HG03066 (cell line): Measurements from ENCODE around the gene ASH1L.
"Not testable (repeated sequence)": the region's sequence is repeated elsewhere in the genome, so short reads cannot be mapped to it uniquely, and the experiment has no call there.

Source experiments
- ATAC-seq: cut with Tn5 transposase; IDR thresholded peaks from one replicate; pipeline ENCODE4 v1.9.1; 2021; ENCODE audit warnings: low read depth; ENCODE audit not compliant: unreplicated experiment

The ASH1L gene

DNA sequence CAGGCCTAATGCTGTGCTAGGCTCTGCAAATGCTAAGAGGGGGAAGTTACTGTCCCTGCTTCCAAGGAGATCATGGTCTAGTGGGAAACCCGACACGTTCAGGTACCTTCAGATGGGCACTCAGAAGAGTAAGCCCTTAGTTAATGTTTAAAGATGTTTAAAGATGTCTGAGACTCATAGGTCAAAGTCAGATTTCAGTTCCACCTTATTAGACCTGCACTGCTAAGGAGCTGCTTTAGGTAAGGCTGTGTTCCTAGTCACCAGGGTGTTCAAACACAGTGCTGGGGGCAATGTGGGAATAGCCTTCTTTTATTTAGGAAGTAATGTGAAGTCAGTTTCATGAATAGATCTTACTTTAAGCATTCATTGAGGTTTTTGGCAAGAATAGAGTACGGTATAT is 245.7 kb downstream of the ASH1L start:
- no peak for ATAC-seq

DNA sequence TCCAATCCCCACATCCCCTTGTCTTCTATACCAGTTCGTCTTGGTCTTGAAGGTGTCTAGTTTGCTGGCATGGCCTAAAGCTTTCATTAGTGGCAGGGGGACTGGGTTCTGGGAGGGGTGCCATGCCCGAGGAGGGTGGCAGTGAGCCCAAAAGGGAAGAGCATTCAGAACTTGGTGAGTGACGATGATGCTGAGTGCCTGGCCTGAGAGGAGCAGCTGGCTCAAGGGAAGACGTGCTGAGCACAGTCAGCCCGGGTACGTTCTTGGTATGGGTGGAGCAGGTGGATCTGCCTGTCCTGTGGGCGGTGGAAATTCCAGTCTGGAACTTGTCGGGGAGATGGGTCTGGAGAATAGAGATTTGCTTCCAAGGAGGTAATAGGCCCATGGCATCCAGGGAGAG is 249.3 kb downstream of the ASH1L start:
- ATAC-seq: no peak

DNA sequence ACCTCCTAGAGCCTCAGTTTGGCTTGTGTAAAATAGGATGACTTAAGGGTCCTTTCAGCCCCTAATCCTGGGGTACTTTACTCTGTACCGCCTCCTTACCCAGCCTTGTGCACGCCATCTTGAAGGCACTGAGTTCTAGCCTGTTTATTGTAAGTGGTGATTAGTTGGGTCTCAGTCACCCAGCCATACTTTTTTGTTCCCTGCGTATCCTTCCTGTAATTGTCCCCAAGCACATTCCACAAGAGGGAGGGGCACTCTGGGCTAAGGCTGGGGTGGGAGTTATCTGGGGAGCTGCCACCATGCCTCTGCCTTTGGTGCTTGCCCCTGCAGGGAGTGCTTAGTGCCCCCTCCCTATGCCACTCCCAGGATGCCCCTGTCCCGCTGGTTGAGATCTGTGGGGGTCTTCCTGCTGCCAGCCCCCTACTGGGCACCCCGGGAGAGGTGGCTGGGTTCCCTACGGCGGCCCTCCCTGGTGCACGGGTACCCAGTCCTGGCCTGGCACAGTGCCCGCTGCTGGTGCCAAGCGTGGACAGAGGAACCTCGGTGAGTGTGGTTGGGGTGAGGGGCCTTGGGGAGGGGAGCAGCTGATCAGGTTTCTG is 253.1 kb downstream of the ASH1L start:
- no peak for ATAC-seq

DNA sequence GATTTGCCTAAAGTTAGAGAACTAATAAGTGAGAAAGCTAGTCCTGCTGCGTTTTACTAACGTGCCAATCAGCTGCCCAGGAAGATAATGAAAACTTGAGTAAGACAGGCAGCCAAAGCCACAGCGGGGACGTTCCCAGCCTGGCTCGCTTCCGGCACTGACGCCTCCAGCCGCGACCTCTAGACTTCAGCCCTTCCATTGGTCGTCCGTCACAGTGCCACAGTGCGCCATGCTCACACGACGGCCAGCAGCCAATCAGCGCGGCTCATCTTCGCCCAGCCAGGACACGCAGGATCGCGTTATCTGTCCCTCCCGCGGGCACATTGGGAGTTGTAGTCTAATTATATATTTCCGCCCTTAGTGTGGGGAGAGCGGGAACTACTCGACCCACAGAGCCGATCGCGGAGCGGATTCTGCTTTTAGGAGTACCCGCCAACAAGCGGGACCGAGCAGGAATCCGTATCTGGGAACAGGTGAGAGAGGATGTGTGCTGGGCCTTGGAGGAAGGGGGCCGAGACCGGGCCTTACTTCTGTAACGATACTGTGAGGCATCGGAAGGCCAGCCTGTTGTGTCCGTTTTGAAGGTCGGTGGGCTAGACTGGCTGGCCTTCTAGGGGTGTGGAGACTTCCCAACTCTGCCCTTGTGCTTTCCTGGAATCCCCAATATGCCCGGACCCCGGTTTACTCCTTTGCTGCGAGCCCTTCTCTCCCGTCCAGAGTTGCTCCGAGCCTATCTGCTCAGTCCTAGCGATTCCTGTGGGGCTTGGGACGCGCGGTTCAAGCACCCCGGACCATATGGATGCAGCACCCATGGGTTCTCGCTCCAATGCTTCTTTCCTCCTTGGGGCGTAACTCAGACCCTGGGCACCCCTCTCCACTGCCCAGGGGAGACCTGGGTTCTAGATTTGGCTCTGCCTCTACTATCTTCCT is 253.8 kb downstream of the ASH1L start, which contains the start of gene FDPS:
FDPS (plus strand) TSS at position 374 of the 930 bp plus-strand sequence. CDS start 924 bp downstream, outside the sequence.
- peak; percentile 91 for ATAC-seq

DNA sequence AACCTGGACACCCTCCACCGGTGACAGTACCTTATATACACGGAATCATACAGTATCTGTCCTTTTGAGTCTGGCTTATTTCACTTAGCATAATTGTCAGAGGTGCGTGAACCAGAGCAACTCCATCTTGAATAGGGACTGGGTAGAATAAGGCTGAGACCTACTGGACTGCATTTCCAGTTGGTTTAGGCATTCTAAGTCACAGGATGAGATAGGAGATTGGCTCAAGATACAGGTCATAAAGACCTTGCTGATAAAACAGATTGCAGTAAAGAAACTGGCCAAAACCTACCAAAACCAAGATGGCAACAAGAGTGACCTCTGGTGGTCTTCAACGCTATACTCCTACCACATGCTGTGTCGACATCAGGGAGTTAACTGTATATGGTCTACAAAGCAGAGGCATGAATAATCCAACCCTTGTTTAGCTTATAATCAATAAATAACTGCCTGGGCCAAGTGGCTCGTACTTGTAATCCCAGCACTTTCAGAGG is 255.3 kb downstream of the ASH1L start:
- ATAC-seq: no peak

DNA sequence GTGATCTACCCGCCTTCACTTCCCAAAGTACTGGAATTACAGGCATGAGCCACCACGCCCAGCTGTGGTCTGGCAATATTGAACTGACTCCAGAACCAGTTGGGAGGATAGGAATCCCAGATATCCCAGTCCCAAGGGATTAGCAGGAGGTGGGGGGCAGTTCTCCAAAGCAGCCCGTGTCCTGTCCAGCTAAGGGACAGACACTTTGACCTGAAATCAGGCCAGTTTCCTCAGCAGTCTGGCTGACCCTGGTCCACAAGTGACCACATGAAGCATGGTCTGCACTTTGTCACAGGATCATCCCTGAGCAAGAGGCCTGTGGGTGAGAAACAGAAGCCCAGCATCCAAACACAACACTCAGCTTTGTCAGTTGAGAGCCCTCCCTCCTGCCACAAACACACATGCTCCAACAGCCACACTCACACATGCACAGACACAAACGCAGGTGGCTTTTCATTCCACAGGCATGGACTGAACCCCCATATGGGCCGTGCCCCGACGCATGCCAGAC is 256.7 kb downstream of the ASH1L start:
- no peak for ATAC-seq

DNA sequence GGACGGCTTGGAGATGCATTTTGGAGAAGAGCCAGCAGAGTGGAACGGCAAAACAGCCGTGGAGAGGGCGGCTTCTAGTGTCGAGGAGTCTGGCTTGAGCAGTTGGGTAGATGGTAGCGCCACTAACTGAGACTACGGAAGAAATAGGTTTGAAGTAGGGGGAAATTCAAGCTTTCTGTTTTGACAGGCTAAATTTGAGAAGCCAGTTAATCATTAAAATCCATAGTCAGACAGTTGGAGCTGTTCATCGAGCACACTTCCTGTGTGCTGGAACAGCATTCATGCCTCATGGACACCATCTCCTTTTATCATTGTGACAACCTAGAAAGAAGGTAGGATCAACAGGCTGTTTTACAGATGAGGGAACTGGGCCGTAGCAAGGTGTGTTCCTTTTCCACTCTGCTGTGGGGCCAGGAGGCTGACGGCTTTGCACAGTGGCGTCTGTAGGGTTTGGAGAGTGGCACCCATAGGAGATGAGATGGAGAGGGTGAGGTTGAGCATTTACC is 258.0 kb downstream of the ASH1L start:
- no peak for ATAC-seq

DNA sequence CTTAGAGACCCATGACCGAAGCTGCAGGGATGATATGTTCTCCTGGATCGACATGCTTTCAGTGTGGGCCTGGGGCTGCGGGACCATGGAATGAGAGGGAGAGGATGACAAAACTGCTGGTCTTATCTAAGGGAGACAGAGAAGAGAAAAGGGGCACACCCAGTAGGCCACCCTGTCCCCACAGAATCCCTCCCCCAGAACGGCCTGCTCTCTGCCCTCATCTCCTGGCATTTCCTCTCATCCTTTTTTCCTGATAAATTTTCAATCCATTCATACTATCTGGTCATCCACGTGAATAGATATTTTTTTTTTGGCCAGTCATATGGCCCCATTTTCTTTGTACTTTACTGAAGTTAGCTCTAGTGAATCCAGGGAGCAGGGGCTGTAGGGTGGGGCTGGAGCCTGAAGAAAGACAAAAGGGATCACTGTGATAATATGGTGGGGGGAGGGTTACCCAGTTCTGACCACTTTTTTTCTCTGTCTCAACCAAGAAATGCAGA is 261.2 kb downstream of the ASH1L start, which contains the start of gene PKLR:
PKLR (minus strand) TSS at position 97 of the 500 bp plus-strand sequence; CDS start at position 54, 43 bp downstream.
- ATAC-seq: no peak

DNA sequence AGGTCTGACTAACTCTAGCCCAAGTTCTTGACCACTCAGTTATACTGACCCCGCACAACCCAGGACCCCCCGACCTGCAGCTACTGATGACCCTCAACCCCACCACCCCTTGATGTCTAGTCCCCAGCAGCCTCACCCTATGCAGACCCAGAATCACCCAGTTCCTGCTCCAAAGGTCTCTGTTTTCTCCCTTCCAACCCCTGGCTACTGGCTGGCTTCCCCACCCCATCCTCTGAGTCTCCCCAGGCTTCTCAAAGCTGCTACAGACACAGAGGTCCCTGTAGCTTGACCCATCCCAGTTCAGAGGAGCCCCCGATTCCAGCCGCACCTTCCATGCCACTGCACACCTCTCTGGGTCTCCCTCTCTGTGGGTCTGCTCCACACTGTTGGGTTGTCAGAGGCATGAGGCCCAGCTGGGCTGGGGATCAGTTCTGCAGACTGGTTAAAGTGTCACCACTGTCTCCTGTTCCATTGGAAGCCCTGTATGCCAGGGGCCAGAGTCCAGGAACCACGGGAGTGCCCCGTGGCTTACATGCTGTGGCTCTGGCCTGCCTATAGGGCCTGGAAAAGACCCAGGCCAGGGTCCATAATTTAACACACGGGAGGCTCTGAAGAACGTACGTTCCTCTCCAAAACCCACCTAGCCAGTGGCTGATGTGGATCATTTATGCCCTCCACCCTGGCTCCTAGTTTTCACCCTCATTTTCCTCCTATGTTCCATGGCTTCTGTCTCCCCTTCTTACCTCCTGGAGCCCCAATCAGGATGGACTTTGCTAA is 261.9 kb downstream of the ASH1L start:
- no peak for ATAC-seq

DNA sequence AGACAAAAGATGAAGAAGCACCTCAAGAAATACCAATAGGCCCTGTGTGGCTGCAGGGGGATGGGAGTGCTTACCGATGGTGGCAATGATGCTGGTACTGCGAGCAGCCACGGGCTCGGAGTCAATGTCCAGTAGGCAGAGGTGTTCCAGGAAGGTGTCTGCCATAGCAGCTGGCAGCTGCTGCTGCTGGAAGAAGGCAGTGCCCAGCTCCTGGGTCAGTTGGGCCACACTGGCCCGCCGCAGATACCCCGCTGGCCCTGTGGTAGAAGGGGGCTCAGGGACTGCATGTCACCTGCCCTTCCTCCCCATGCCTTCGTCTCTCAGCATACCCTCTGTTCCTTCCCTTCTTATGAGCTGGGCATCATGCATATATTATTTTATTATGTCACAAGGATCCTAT is 262.6 kb downstream of the ASH1L start:
- ATAC-seq: no peak

DNA sequence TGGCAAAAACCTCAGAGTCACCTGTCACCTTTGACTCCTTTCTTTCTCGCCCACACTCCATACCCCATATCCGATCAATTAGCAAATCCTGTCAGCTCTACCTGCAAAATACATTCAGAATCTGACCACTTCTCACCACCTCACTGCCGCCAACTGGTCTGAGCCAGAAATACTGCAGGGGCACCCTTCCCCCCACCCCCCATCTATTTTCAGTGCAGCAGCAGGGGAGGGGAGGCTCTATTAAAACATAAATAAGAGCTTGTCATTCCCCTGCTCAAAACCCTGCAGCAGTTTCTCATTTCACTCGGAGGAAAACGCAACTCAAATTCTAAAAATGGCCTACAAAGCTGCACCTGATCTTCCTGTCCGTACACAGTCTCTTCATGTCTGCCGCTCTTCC is 265.2 kb downstream of the ASH1L start:
- no peak for ATAC-seq

DNA sequence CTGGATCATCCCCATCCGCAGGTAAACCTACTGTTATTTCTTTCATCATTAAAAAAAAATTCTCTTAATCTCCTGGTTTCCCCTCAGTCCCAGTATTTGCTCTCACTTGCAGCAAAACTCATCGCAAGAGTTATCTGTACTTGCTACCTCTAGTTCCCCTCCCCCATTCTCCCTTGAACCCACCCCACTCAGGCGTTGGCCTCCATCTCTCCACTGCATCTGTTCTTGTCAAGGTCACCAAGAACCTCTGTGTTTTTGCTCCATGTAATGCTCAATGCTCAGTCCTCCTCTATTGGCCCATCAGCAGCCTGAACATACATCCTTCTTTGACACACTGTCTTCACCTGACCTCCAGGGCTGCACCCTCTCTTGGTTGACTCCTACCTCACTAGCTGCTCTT is 265.9 kb downstream of the ASH1L start:
- ATAC-seq: no peak

DNA sequence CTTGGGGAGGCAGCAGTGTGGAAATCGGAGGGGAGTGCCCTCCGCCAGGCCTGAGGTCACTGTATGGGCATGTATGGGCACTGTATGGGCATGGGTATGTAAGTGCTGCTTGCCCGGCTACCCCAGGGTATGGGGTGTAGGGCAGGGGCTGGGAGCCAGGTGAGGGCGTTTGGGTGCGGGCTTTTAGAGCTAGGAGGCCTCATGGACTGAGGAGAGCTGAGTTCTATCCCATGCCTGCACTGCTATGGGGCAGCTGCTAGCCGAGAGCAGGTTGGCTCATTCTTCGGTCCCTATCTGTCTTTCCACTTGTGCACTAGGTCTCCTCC is 266.7 kb downstream of the ASH1L start:
- no peak for ATAC-seq

DNA sequence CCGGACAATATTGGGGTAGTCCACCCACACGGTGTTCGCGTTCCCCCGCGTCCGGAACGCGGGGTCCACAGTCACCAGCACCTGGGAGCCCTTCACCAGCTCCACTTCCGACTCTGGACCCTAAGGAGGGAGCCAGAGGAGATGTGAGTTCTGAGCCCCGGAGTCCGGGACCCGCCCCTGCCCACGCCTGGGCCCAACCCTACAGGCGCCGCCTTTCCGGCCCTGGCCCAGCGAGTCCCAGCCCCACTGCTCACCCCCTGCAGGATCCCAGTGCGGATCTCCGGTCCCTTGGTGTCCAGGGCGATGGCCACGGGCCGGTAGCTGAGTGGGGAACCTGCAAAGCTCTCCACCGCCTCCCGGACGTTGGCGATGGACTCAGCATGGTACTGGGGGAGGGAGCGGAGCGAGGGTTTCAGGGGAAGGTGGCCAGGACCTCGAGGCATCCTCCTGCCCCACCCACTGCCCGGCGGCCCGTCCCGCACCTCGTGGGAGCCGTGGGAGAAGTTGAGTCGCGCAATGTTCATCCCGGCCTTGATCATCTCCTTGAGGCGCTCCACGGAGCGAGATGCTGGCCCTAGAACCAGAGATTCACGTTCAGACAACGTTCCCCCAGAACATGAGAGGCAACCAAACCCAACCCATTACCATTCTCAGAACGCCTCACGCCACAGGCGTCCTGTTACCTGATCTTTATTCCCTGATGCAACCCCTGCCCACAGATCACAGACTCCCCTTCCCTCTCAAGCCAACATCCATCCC is 267.2 kb downstream of the ASH1L start:
- ATAC-seq: no peak

DNA sequence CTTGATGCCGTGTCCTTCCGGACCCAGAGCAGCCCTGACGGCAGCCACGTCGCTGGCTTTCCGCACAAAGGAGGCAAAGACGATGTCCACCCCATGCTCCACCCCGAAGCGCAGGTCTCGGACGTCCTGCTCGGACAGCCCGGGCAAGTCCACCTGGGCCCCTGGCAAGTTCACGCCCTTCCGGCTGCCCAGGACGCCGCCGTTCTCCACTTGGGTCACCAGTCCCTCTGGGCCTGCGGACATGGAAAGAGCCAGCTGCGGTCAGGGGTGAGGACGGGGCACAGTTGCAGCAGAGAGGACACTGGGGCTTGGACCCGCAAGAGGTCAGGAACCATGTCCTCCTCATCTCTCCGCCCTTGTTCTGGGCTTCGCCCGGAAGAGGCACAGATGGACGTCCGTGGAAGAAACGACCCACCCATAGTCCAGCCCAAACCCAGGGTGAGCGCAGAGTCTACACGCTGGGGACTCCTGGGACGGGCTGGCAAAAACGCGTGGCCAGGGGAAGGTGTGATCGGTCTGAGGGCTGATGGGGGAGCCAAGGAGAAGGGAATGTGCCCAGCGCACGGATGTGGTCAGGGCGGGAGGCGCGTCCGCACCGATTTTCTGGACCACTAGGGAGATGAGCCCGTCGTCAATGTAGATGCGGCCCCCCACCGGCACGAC is 268.0 kb downstream of the ASH1L start:
- no peak for ATAC-seq

DNA sequence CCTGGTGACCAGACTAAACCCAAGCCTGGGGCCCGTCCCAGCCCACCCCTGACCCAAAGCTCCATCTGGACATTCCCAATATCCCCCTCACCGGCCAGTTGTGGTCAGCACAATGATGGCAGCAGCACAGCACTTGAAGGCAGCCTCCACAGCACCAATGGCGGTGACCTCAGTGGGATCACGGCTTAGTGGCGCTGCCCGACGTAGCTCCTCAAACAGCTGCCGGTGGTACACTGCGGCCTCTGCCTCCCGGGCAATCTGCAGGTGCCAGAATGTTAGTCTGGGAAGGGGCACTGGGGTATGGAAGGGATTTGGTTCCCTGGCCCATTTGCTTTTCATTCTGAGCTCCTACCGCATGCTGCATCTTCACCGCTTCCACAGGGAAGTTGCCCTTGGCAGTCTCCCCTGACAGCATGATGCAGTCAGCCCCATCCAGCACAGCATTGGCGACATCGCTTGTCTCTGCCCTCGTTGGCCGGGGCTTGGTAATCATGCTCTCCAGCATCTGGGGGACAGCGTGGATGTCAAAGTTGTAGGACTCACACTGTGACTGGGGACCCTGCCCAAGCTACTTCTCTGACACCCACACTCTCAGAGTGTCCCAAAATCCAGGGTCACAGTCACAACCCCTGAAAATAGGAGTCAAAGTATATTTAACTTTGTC is 269.4 kb downstream of the ASH1L start:
- ATAC-seq: no peak

DNA sequence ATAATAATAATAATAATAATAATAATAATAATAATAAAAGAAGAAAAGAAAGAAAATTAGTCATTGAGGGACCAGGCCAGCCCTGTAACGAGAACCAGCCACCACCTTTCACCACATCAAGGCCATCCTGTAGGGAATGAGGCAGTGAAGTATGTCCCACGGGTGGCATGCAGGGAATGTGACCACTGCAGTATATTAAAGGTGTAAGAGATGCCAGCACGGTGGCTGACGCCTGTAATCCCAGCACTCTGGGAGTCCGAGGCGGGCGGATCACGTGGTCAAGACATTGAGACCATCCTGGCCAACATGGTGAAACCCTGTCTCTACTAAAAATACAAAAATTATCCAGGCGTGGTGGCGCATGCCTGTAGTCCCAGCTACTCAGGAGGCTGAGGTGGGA is 271.6 kb downstream of the ASH1L start:
- ATAC-seq: not testable (repeated sequence)

DNA sequence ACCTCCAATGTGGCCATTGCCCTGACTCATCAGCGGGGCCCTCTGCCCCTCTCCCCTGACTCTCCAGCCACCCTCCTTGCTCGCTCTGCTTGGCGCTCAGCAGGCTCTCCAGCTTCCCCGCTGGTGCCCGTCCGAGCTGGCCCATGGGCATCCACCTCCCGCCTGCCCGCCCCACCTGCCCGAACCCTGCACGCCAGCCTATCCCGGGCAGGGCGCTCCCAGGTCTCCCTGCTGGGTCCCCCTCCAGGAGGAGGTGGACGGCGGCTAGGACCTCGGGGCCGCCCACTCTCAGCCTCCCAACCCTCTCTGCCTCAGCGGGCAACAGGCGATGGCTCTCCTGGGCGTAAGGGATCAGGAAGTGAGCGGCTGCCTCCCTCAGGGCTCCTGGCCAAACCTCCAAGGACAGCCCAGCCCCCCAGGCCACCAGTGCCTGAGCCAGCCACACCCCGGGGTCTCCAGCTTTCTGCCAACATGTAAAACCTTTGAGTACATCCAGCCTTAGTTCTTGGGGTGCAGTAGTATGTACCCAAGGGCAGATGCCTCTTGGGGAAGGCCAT is 274.5 kb downstream of the ASH1L start:
- ATAC-seq: no peak
